Pancreas (tissue), 10 donors: ENCODE measurements around the gene TCEAL7. TPM values are rescaled to one million over a fixed set of nuclear protein-coding genes. Genes with fewer than 3 reads are reported as not detected.
A peak's percentile ranks its signal among the peaks of the same experiment; 100 is the strongest.

Source experiments
- ATAC-seq, 4 donors: fragments of 200-7000 bp; cut with Tn5 transposase; one replicate each; pipeline versions ENCODE4 v1.8.0 to v1.9.1; 2020; ENCODE audit warnings: mild to moderate bottlenecking in 4 of 4, moderate library complexity in 4 of 4
- DNase-seq, 6 donors: peaks; one replicate each; pipeline ENCODE4 v3.0.0-alpha.2; 2020
- FAIRE-seq: peaks from 2 replicates; lab custom pipeline; 2012; peaks lifted over from hg19 to GRCh38; lab: Jason Lieb, UNC
- H3K27ac ChIP-seq, 4 donors: fragments of 200-600 bp; sonication (generic); 1 replicate in 3 of 4; 2 replicates in 1 of 4; pipeline versions ENCODE4 v1.5.0 to v1.8.0; 2020
- H3K27me3 ChIP-seq, 4 donors: fragments of 200-600 bp; one replicate each; pipeline ENCODE4 v1.8.0; 2021
- H3K36me3 ChIP-seq, 3 donors: fragments of 200-600 bp; sonication (generic) in 1 of 3; one replicate each; pipeline versions ENCODE4 v1.5.0 to v1.8.0; 2020 to 2021
- H3K4me1 ChIP-seq, 3 donors: fragments of 200-600 bp; one replicate each; pipeline ENCODE4 v1.8.0; 2021
- H3K4me3 ChIP-seq, 4 donors: fragments of 200-600 bp; sonication (generic) in 2 of 4; one replicate each; pipeline versions ENCODE4 v1.5.0 to v1.8.0; 2020 to 2021
- H3K9me3 ChIP-seq, 4 donors: fragments of 200-600 bp; one replicate each; pipeline ENCODE4 v1.8.0; 2021
- WGBS, 2 donors: extraction: QIAGEN DNeasy Blood & Tissue Kit; methylation state at CpG; one replicate each; pipeline ENCODE4 v1.1.7; 2013; 5-methylcytosine and 5-hydroxymethylcytosine counted together
- intact Hi-C, 3 donors: fragments of 100-400 bp; cut with DNase I; formaldehyde crosslinking; loops; one replicate each; pipeline versions ENCODE4 v1.11.1 to v1.14.2; 2022
- polyA plus RNA-seq, 2 donors: library from polyadenylated mRNA; stranded (reverse); fragments of 200-250 nt; gene quantifications; one replicate each; pipeline ENCODE4 v1.2.3, GENCODE V29; 2013
- total RNA-seq, 6 donors: library from RNA; stranded (reverse); fragmentation: NEBNext Ultra II Directional in 4 of 6; extraction: Animal tissue kit (Norgen Biotek cat#: 25700) in 4 of 6; gene quantifications; one replicate each; pipeline versions ENCODE4 v1.2.1 to v1.2.4, GENCODE V29; 2021 to 2023
- TF ChIP-seq, protein P1 (sequence below), 4 donors: fragments of 200-600 bp; sonication (generic) in 3 of 4; IDR thresholded peaks; one replicate each; pipeline versions ENCODE4 v1.5.0 to v1.8.0; 2021; ENCODE audit warnings: antibody characterized with exemption in 4 of 4
- donor health status: healthy with polysubstance abuse.
- donor health status: DM: no; HTN: no; CAD: no; lungs with moderate emphysema.
- donor health status: DM: no; HTN: no; CAD: no.
- donor health status: control.
- donor health status: control.
- donor health status: Bipolar disorder and iron deficiency.
- donor health status: DM: yes; HTN: yes; CAD: no.
- donor health status: DM: no; HTN: no; CAD: no.
- donor health status: DM: no; HTN: no; CAD: no.
- donor health status: DM: yes; HTN: yes; CAD: no.

TCEAL7 gene
- total and polyA plus RNA-seq, 8 donors = 0.12 to 2.6 (median 0.58) TPM

DNA sequence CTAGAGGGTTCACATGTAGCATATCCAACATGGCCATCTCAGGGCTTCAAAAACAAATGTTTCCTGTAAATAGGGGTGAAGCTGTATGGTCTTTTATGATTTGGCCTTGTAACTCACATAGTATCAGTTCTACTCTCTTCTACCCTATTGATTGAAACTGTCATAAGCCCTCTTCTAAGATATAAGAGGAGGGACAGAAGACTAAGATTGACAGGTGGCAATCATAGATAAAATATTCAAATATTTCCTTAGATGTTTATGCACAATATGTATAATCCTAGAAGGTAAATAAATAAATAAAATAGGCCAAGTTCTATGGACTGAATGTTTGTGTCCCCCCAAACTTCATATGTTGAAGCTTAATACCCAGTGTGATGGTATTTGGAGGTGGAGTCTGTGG is 39.4 kb downstream of the TCEAL7 start:
- no peaks in the 10 kb centered on the region for H3K36me3 ChIP-seq
- no peak for DNase-seq
- no peak overlapping the region for H3K27ac ChIP-seq
- ATAC-seq = no peak
- no peaks in the 10 kb centered on the region for H3K4me1 ChIP-seq
- intact Hi-C loops = no loop called here
- TF ChIP-seq, protein P1, sequence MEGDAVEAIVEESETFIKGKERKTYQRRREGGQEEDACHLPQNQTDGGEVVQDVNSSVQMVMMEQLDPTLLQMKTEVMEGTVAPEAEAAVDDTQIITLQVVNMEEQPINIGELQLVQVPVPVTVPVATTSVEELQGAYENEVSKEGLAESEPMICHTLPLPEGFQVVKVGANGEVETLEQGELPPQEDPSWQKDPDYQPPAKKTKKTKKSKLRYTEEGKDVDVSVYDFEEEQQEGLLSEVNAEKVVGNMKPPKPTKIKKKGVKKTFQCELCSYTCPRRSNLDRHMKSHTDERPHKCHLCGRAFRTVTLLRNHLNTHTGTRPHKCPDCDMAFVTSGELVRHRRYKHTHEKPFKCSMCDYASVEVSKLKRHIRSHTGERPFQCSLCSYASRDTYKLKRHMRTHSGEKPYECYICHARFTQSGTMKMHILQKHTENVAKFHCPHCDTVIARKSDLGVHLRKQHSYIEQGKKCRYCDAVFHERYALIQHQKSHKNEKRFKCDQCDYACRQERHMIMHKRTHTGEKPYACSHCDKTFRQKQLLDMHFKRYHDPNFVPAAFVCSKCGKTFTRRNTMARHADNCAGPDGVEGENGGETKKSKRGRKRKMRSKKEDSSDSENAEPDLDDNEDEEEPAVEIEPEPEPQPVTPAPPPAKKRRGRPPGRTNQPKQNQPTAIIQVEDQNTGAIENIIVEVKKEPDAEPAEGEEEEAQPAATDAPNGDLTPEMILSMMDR (IDR thresholded peaks at IDR 0.05) = no peak
- H3K27me3 ChIP-seq = peaks cover 0 to 13% (median 0%) of the 10 kb centered on the region in 4 donors
- H3K9me3 ChIP-seq = no peaks in the 10 kb centered on the region
- H3K4me3 ChIP-seq = no peak overlapping the region
- no peak for FAIRE-seq

DNA sequence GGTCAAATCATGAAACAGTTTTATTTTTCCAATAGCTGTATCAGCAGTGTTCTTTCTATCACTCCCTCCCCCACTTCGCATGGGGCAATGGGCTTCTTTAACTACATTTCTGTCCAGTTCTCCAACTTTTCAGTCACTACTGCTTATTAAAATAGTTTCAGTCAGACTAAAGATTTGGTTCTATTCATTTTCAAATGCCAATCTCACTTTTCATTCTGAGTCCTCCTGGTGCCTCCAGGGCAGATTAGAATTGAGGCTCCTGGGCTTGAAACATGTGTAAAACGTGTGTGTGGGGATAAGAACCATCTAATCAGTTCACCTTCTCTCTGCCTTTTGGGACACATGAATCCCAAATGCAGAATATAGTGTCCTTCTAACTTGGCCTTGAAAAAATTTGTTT is 42.8 kb downstream of the TCEAL7 start:
- 46 to 71% methylated on average over 2 of the region's 2 CpGs for WGBS, 2 donors
- Histone ChIP-seq H3K4me3 (no peak overlapping the region), H3K36me3 (no peaks in the 10 kb centered on the region), H3K27ac (no peak overlapping the region), H3K27me3 (peaks cover 0 to 6% (median 0%) of the 10 kb centered on the region in 4 donors), H3K4me1 (no peaks in the 10 kb centered on the region), H3K9me3 (no peaks in the 10 kb centered on the region)
- TF ChIP-seq, protein P1 (IDR thresholded peaks at IDR 0.05) = no peak
- ATAC-seq (no peak), FAIRE-seq (no peak), DNase-seq (no peak)
- intact Hi-C loops = no loop called here

DNA sequence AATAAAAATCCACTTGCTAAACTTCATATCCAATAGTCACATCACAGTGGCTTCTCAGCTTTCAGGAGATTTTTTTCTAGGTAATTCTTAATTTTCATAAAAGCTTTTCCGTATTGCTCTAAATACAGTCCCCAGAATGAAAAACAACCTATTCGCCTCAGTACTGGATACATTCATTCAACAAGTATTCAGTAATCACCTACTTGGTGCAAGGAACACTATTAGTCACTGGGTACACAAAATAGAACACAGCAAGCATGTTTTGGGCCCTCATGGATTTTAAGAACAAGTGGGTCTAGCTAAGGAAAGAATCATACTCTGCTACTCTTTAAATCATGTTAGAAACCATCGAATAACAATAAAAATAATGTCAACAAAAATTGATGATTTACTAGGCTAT is 43.5 kb downstream of the TCEAL7 start:
- Histone ChIP-seq H3K9me3 (no peaks in the 10 kb centered on the region), H3K4me1 (no peaks in the 10 kb centered on the region), H3K36me3 (no peaks in the 10 kb centered on the region), H3K4me3 (no peak overlapping the region), H3K27ac (no peak overlapping the region), H3K27me3 (peaks cover 0 to 6% (median 0%) of the 10 kb centered on the region in 4 donors)
- WGBS, 2 donors = 49 to 57% methylated on average over 3 of the region's 3 CpGs
- DNase-seq = no peak
- TF ChIP-seq, protein P1 (IDR thresholded peaks at IDR 0.05) = no peak
- no peak for ATAC-seq
- intact Hi-C loops = no loop called here
- FAIRE-seq = no peak

DNA sequence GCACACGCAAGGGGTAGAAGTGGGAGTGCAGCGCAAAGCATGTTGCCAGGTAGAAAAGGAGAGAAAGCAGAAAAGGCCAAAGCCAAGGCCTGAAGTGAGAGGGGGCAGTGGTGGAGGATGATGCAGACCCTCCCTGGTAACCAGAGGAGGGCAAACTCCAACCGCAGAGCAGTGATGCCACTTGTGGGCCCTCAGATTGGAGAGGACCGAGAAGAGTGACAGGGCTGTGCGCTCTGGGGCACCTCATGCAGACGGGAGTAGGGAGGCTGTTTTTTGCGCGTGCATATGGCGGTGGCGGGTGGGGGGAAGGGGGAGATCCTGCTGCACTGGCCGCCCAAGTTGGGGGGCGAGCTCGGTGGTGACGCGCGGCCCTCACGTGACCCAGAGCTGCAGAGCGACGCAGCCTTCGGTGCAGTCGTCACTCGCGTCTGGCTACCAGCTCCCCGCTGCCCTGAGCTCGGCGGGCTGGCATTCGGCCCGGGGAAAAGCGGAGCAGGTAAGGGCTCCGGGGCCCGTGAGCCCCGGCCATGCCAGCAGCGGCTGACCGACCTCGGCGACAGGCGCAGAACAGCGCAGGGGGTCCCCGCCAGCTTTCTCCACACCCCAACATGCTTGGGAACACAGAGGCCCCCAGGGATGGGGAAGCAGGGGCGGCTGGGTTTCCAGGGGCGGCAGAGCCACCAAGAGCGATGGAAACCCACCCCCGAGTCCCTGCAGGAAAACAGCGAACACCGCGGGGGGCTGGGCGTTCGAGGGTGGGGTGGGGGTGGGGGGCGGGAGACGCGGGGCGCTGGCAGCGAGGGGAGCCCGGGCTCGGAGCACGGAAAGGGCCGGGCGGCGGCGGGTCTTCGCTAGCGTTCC is 46.3 kb downstream of the TCEAL7 start, which contains the start of gene BEX3:
Gene BEX3 (plus strand): TSS at position 421 of the 861 bp plus-strand sequence. CDS start 984 bp downstream, outside the sequence.
- ATAC-seq (peak; percentile 90 to 91 (median 90)), DNase-seq (peak; percentile 39 to 86 (median 70)), FAIRE-seq (no peak)
- H3K4me1 ChIP-seq = no peaks in the 10 kb centered on the region
- intact Hi-C loops = no loop called here
- H3K27me3 ChIP-seq = no peaks in the 10 kb centered on the region
- TF ChIP-seq, protein P1 (IDR thresholded peaks at IDR 0.05) = no peak
- no peaks in the 10 kb centered on the region for H3K9me3 ChIP-seq
- peak within 1 kb of the TSS; percentile 52 to 73 (median 70) for H3K27ac ChIP-seq
- H3K4me3 ChIP-seq = peak within 1 kb of the TSS; percentile 29 to 57 (median 40)
- 4 to 27% methylated on average over 46 to 50 of the region's 62 CpGs for WGBS, 2 donors
- H3K36me3 ChIP-seq = no peaks in the 10 kb centered on the region

DNA sequence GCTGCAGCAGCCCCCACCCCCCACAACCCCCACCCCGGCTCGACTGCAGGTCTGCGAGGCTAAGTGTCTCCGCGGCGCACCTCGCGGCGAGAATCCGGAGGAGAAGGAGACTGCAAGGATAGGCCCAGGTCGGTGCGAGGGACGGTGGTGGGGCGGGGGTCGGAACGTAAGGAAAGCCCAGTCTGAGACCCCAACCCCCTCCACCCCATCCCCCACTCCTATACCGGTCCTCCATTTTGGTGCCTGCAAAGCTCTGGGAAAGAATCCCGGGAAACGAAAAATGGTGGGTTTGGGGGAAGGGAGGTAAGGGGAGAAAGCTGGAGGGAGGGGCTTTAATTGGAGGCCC is 46.9 kb downstream of the TCEAL7 start:
- DNase-seq = peak in 3 of 6 donors; percentile 13 to 58 (median 26)
- Histone ChIP-seq H3K4me1 (no peaks in the 10 kb centered on the region), H3K27me3 (no peaks in the 10 kb centered on the region), H3K27ac (peak overlapping the region; percentile 52 to 73 (median 70)), H3K4me3 (peak overlapping the region; percentile 29 to 57 (median 40)), H3K36me3 (no peaks in the 10 kb centered on the region), H3K9me3 (no peaks in the 10 kb centered on the region)
- intact Hi-C loops = no loop called here
- ATAC-seq = peak; percentile 68 to 75 (median 72)
- FAIRE-seq = no peak
- 0 to 31% methylated on average over 10 to 19 of the region's 19 CpGs for WGBS, 2 donors
- TF ChIP-seq, protein P1 (IDR thresholded peaks at IDR 0.05) = no peak
